GM19239 (cell line): ENCODE results near the gene SHROOM3.

Experiments used
- DNase-seq: peaks from one replicate; pipeline ENCODE4 v3.0.0; 2011; ENCODE audit warnings: low spot score; ENCODE audit not compliant: insufficient read length
- FAIRE-seq: peaks from 2 replicates; lab custom pipeline; 2011; peaks lifted over from hg19 to GRCh38; lab: Jason Lieb, UNC

Gene SHROOM3

GRCh38 chr4:76488888-76489685 is 54.1 kb downstream of the SHROOM3 start:
- DNase-seq (no peak), FAIRE-seq (no peak)

GRCh38 chr4:76489686-76490161 is 54.7 kb downstream of the SHROOM3 start:
- no peak for DNase-seq

GRCh38 chr4:76492055-76492454 is 57.0 kb downstream of the SHROOM3 start:
- DNase-seq (no peak), FAIRE-seq (no peak)

More at GRCh38 chr4:76489686-76490161, 54.7 kb downstream of the SHROOM3 start:
- no peak for FAIRE-seq

GRCh38 chr4:76494243-76494642 is 59.2 kb downstream of the SHROOM3 start:
- FAIRE-seq = no peak
- DNase-seq = no peak

DNA sequence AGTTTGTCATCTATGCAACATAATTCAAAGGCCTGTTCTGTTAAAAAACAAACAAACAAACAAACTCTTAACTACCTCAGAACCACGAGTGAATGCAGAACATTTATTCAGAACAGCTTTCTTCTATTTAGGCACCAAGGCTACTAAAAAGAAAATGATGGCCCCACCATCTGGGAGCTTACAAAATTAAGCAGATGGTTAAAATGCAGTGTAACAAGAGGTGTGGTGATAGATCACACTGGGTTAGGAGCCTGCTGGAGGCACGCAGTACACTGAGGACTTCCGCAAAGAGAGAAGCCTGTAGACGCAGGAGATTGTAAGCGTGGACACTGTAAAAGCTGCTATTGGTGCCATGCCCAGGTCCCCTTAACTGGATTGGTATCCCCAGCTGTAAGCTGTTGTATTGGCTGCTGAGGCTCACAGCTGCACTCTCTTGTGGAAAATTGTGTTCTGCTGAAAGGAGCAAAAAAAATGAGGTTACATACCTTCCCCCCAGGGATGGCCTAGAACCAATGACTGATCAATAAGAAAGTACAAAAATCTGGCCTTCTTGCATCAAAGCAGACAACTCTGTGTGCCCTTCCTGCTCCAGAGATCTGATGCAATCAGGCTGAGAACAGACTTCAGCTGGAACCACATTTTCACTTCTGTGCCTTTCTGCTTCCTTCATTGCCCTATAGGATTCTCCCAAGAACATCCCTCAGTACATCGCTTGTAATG is 60.0 kb downstream of the SHROOM3 start:
- FAIRE-seq = no peak

GRCh38 chr4:76498550-76498949 is 63.5 kb downstream of the SHROOM3 start:
- DNase-seq = no peak
- no peak for FAIRE-seq

More for the DNA sequence above, 60.0 kb downstream of the SHROOM3 start:
- DNase-seq = no peak

DNA sequence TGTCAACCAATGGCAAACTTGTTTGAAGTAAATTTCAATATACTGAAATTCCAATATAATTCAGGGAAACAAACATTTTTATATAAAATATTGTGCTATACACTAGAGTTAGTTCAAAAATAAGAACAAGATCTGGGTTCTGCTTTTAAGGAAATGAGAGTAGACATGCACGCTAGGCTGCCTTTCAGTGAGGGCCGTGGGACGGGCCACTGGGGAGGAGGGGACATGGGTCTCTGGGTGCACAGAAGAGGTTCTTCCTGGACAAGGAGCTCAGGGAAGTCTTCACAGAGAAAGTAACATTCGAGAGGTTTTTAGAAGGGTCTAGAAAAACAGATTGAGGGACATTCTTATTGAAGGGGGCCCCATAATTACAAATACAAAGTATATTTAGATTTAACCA is 64.4 kb downstream of the SHROOM3 start:
- peak; percentile 74 for FAIRE-seq

GRCh38 chr4:76502886-76503285 is 67.9 kb downstream of the SHROOM3 start:
- FAIRE-seq (no peak), DNase-seq (no peak)

More for the DNA sequence above, 64.4 kb downstream of the SHROOM3 start:
- DNase-seq = no peak

- FAIRE-seq (peak; percentile 67), DNase-seq (peak; percentile 9)
Measured at GRCh38 chr4:76504613-76505465, 69.8 kb downstream of the SHROOM3 start.

GRCh38 chr4:76511947-76512346 is 76.9 kb downstream of the SHROOM3 start:
- FAIRE-seq = no peak
- DNase-seq = no peak

DNA sequence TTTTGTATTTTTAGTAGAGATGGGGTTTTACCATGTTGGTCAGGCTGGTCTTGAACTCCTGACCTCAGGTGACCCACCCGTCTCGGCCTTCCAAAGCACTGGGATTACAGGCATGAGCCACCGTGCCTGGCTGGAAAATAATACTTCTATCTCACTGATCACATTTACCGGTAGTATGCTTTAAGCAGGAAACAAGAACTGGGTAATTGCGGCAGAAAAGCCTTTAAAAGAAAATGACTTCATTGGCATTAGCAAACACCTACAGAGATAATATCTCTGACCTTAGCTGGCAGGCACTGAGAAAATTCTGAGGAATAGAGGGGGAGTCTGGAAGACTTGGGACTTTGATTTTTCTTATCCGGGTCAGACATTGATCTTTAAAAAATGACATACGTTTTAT is 78.5 kb downstream of the SHROOM3 start:
- FAIRE-seq = no peak
- no peak for DNase-seq

DNA sequence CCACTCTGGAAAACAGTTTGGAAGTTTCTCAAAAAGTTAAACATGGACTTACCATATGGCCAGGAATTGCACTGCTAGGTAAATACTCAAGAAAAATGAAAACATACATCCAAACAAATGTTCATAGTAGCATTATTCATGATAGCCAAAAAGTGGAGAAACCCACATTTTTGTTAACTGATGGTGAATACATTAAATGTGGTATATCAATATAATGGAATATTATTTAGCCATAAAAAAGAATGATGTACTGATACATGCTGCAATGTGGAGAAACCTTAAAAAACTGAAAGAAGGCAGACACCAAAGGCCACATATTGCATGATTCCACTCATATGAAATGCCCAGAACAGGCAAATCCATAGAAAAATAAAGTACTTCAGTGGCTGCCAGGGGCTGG is 79.1 kb downstream of the SHROOM3 start:
- FAIRE-seq = no peak
- no peak for DNase-seq

DNA sequence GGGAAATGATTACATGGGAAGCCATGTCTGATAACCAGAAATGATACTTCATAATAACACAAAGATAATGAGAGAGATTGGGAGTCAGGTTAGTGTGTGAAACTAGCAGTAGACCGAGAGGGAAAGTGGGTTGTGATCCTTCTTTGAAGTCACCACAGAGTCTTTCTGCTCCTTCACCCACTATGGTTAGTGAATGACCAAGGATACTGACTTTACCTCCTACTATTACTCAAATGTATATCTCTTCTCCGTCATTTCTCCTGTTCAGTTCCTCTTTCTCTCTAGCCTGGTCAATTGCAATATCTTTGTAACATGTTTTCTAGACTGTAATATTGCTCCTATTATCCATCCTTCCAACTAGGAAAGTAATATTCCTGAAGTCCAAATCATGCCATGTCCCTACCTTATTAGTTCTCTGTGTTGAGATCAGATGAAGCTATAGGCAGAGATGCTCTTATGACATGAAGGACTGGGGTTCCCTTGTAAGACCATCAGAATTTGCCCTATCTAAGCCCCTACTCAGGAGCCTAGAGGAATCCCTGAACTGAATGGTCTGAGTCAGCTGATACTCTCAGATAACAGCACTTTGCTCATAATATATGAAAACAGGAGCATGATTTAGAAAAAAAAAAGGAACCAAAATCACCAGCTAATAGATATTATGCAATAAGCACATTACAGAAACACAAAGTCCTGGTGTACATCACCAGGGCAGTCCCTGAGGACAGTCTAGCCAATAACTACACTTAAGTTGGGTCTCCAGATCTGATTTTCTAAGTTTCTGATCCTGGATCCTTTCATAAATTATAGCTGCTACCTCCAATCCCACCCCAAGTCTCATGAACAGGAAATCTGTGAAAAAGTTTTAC is 81.2 kb downstream of the SHROOM3 start:
- DNase-seq (no peak), FAIRE-seq (peak; percentile 52)

- FAIRE-seq (no peak), DNase-seq (no peak)
Measured at GRCh38 chr4:76518241-76518640, 83.2 kb downstream of the SHROOM3 start.

DNA sequence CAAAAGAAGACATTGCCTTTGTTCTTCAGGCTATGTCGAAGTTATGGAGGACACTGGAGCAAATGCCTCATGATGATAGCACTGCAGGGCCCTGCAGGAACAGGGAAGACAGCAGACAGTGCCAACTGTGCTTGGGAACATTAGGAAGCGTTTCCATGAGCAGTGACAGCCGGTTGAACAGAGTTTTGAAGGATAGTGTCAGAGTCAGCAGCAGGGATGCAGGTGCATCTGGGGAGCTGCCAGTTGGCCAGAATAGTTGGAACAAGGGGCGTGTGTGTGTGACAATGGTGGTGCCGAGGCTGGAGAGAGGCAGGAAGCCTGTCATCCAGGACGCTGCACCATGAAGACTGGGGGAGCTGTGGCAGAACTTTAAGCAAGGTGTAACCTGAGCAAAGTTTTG is 88.6 kb downstream of the SHROOM3 start:
- DNase-seq = no peak
- no peak for FAIRE-seq

GRCh38 chr4:76525751-76526150 is 90.7 kb downstream of the SHROOM3 start:
- FAIRE-seq = no peak
- DNase-seq = no peak

GRCh38 chr4:76526585-76526990 is 91.6 kb downstream of the SHROOM3 start:
- no peak for DNase-seq
- FAIRE-seq = no peak

DNA sequence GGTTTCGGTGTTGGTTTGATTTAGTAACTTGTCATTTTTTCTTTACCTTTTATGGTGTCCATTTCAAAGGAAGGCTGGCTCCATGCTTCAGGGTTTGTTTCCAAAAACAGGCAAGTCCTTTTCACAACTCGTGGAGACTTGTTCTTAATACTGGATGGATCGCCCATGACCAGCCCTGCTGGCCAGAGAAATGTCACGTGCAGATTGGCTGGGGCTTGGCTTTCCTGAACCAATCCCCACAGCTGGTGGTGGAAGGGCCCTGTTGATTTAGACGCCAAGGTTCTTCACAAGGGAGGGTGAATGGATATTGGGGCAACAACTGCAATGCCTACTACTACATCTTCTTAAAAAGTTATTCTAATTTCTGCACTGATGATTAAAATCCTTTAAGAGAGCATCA is 92.6 kb downstream of the SHROOM3 start:
- no peak for FAIRE-seq
- DNase-seq = no peak

DNA sequence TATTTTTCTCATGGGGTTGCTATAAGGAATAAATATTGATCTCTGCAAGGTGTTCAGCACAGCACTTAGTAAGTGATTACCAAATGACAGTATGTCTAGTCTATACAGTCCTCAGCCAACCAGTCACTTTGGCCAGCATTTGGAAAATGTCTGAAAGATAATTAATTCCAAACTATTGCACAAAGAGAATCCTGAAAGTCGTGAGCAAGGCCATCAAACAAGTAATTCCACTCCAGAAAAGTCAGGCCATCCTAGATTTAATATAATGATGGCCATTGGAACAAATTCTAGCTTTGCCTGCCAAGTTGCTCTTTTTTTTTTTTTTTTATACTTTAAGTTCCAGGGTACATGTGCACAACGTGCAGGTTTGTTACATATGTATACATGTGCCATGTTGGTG is 96.6 kb downstream of the SHROOM3 start:
- DNase-seq = no peak
- no peak for FAIRE-seq

- FAIRE-seq = no peak
- DNase-seq = no peak
Measured at GRCh38 chr4:76532805-76533204, 97.8 kb downstream of the SHROOM3 start.
